Measurements from ENCODE around the gene GRB2. TPM values are rescaled to one million over a fixed set of nuclear protein-coding genes. Genes with fewer than 3 reads are reported as not detected.
A peak's percentile ranks its signal among the peaks of the same experiment; 100 is the strongest.

GRB2 gene
- total RNA-seq, 2 donors from 2014 or later, result 85.5 to 86.6 TPM

DNA sequence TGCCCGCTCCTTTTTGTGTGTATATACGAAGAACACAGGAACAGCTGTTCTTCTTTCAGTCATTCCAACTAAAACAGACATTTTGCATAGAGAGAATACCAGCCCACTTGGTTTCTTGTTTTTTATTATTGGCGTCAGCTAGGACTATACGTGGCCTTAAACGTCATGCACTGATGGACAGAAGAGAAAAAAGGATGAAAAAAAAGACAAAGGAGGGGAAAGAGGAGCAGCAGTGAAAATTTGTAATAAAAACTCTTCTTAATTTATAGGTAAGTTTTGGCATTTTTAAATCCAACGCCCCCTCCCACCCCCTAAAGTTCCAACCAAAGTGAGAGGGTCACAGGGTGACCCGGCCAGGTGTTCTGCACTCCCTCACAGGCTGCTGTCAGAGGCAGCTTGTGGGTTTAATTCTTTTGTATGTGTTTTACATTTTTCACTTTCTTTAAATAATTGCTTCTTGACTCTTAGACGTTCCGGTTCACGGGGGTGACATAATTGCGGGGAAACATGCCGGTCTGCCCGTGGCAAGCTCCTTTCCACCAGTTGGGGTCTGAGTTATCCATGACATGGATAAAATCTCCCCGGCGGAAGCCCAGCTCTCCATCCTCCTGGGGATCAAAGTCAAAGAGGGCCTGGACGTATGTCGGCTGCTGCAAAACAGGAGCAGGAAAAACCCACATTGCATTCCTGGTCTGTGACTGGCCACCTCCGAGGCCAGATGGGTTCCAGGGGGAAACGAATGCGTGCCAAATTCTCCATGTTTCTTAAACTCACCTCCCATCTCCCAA is 85.4 kb downstream of the GRB2 start:
- Histone ChIP-seq H3K9me3 (ENCODE audit: control insufficient read depth, low read length) (no peaks in the 10 kb centered on the region), H3K9ac (ENCODE audit: extremely low read depth, low read length, poor library complexity, severe bottlenecking) (no peak overlapping the region), H3K4me3 (ENCODE audit: low read length) (no peak overlapping the region), H3K36me3 (ENCODE audit: control insufficient read depth, insufficient read depth, low read length) (peaks cover 59% of the 10 kb centered on the region), H3K27ac (ENCODE audit: low read depth, low read length) (no peak overlapping the region), H3K4me1 (ENCODE audit: control insufficient read depth, insufficient read depth, low read length) (no peaks in the 10 kb centered on the region), H3K27me3 (ENCODE audit: control insufficient read depth, insufficient read depth, low read length, poor library complexity, severe bottlenecking) (no peaks in the 10 kb centered on the region)
- Mint-ChIP-seq H3K9me3 (no peaks in the 10 kb centered on the region), H3K4me3 (no peak overlapping the region), H3K27ac (no peak overlapping the region), H3K27me3 (ENCODE audit: insufficient read depth) (no peaks in the 10 kb centered on the region), H3K4me1 (peaks cover 12% of the 10 kb centered on the region), H3K36me3 (ENCODE audit: low read depth) (peaks cover 53% of the 10 kb centered on the region)
- TF ChIP-seq, protein P1, sequence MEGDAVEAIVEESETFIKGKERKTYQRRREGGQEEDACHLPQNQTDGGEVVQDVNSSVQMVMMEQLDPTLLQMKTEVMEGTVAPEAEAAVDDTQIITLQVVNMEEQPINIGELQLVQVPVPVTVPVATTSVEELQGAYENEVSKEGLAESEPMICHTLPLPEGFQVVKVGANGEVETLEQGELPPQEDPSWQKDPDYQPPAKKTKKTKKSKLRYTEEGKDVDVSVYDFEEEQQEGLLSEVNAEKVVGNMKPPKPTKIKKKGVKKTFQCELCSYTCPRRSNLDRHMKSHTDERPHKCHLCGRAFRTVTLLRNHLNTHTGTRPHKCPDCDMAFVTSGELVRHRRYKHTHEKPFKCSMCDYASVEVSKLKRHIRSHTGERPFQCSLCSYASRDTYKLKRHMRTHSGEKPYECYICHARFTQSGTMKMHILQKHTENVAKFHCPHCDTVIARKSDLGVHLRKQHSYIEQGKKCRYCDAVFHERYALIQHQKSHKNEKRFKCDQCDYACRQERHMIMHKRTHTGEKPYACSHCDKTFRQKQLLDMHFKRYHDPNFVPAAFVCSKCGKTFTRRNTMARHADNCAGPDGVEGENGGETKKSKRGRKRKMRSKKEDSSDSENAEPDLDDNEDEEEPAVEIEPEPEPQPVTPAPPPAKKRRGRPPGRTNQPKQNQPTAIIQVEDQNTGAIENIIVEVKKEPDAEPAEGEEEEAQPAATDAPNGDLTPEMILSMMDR (conservative IDR thresholded peaks at IDR 0.05), result no peak
- no peak for DNase-seq
- 94 to 96% methylated on average over 15 to 20 of the region's 20 CpGs for whole genome bisulfite sequencing, 2 experiments (ENCODE audit: insufficient coverage in 1 of 2, insufficient read length in 1 of 2)

DNA sequence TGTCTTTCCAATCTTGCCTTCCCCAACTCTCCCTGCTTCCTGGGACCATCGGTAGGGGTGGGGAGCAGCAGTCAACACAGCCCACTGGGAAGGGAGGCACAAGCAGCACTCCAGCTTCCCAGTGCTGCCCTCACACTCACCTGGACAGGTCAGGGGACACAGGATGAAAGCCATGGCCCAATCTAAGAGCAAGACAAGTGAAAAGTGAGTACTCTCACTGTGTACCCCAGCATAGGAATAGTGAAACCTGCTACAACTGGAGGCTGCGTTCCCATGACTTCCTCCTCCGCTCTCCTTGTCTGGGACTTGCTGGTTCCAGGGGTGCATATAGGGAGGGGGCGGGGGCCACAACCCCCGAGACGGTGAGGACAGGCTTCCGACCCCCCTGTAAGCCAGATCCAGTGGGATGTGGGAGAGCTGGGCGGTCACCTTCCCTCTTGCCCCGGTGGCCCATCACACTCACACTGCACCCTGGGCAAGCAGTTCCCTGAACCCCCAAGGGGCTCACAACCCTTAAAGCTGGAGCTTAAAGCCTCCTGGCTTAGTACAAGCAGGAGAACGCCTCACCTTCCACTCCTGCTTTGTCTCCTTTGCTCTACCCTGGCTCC is 86.8 kb downstream of the GRB2 start:
- Mint-ChIP-seq H3K4me1 (peaks cover 10% of the 10 kb centered on the region), H3K9me3 (no peaks in the 10 kb centered on the region), H3K36me3 (ENCODE audit: low read depth) (peaks cover 45% of the 10 kb centered on the region), H3K27me3 (ENCODE audit: insufficient read depth) (no peaks in the 10 kb centered on the region), H3K4me3 (no peak overlapping the region), H3K27ac (peak overlapping the region; percentile 74)
- TF ChIP-seq, protein P1 (conservative IDR thresholded peaks at IDR 0.05), result no peak
- H3K27me3 ChIP-seq (ENCODE audit: control insufficient read depth, insufficient read depth, low read length, poor library complexity, severe bottlenecking), result no peaks in the 10 kb centered on the region
- H3K36me3 ChIP-seq (ENCODE audit: control insufficient read depth, insufficient read depth, low read length), result peaks cover 51% of the 10 kb centered on the region
- no peak overlapping the region for H3K27ac ChIP-seq (ENCODE audit: low read depth, low read length)
- no peaks in the 10 kb centered on the region for H3K9me3 ChIP-seq (ENCODE audit: control insufficient read depth, low read length)
- H3K9ac ChIP-seq (ENCODE audit: extremely low read depth, low read length, poor library complexity, severe bottlenecking), result no peak overlapping the region
- WGBS, 2 experiments (ENCODE audit: insufficient coverage in 1 of 2, insufficient read length in 1 of 2), result 92 to 100% methylated on average over 7 to 10 of the region's 10 CpGs
- no peak for DNase-seq
- H3K4me1 ChIP-seq (ENCODE audit: control insufficient read depth, insufficient read depth, low read length), result no peaks in the 10 kb centered on the region
- H3K4me3 ChIP-seq (ENCODE audit: low read length), result no peak overlapping the region

DNA sequence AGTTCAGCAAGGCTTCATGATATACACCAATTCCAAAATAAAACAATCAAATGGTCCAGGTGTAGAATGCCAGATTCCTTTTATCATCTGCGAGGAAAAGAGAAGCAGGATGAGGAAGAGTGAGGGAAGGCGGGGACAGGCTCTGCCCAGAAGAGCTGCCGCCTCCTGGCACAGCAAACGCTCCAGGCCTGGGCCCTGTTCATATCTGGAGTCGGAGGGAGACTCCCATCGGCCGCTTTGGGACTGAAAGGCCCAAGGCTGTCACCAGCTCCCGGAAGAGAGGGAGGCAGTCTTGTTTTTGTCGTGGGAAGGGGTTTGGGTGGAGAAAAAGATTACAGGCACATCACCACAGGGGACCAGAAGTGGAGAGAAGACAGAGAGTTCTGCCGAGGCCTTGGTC is 87.3 kb downstream of the GRB2 start:
- Histone ChIP-seq H3K27me3 (ENCODE audit: control insufficient read depth, insufficient read depth, low read length, poor library complexity, severe bottlenecking) (no peaks in the 10 kb centered on the region), H3K27ac (ENCODE audit: low read depth, low read length) (no peak overlapping the region), H3K36me3 (ENCODE audit: control insufficient read depth, insufficient read depth, low read length) (peaks cover 47% of the 10 kb centered on the region), H3K4me3 (ENCODE audit: low read length) (no peak overlapping the region), H3K4me1 (ENCODE audit: control insufficient read depth, insufficient read depth, low read length) (no peaks in the 10 kb centered on the region), H3K9me3 (ENCODE audit: control insufficient read depth, low read length) (no peaks in the 10 kb centered on the region), H3K9ac (ENCODE audit: extremely low read depth, low read length, poor library complexity, severe bottlenecking) (no peak overlapping the region)
- DNase-seq, result no peak
- 82 to 84% methylated on average over 3 to 10 of the region's 10 CpGs for WGBS, 2 experiments (ENCODE audit: insufficient coverage in 1 of 2, insufficient read length in 1 of 2)
- peaks cover 42% of the 10 kb centered on the region for H3K36me3 Mint-ChIP-seq (ENCODE audit: low read depth)
- TF ChIP-seq, protein P1 (conservative IDR thresholded peaks at IDR 0.05), result no peak
- H3K9me3 Mint-ChIP-seq, result no peaks in the 10 kb centered on the region
- H3K4me3 Mint-ChIP-seq, result no peak overlapping the region
- peaks cover 10% of the 10 kb centered on the region for H3K4me1 Mint-ChIP-seq
- H3K27me3 Mint-ChIP-seq (ENCODE audit: insufficient read depth), result no peaks in the 10 kb centered on the region
- H3K27ac Mint-ChIP-seq, result peak overlapping the region; percentile 74

All from endodermal cell (in vitro differentiated cells).